GM18870 (cell line): ENCODE measurements around the gene RALB.
"Not testable (repeated sequence)": the region's sequence is repeated elsewhere in the genome, so short reads cannot be mapped to it uniquely, and the experiment has no call there.

Experiments used
- ATAC-seq: cut with Tn5 transposase; IDR thresholded peaks from one replicate; pipeline ENCODE4 v1.9.1; 2021; ENCODE audit warnings: moderate library complexity; ENCODE audit not compliant: unreplicated experiment

Gene RALB

GRCh38 chr2:120241684-120242083 lies 11.0 kb upstream of the RALB start:
- ATAC-seq = no peak

- ATAC-seq = no peak
These were observed 9.4 kb upstream of the RALB start for GRCh38 chr2:120243211-120243610.

GRCh38 chr2:120243875-120244553 lies 8.6 kb upstream of the RALB start:
- ATAC-seq = no peak

GRCh38 chr2:120244656-120245519 lies 7.8 kb upstream of the RALB start:
- ATAC-seq = no peak

GRCh38 chr2:120245520-120246332 lies 6.9 kb upstream of the RALB start:
- no peak for ATAC-seq

GRCh38 chr2:120246546-120247300 lies 5.9 kb upstream of the RALB start:
- ATAC-seq = no peak

GRCh38 chr2:120247851-120248250 lies 4.8 kb upstream of the RALB start:
- no peak for ATAC-seq

GRCh38 chr2:120250640-120251039 lies 2.0 kb upstream of the RALB start:
- ATAC-seq = no peak

GRCh38 chr2:120251078-120251477 lies 1.6 kb upstream of the RALB start:
- ATAC-seq = no peak

- no peak for ATAC-seq
These were observed 800 bp upstream of the RALB start for GRCh38 chr2:120251880-120252224.

- peak; percentile 23 for ATAC-seq
These were observed 600 bp downstream of the RALB start for GRCh38 chr2:120253021-120253882.

- ATAC-seq = no peak
These were observed 1.5 kb downstream of the RALB start for GRCh38 chr2:120254178-120254577.

- ATAC-seq = no peak
These were observed 2.4 kb downstream of the RALB start for GRCh38 chr2:120255071-120255470.

GRCh38 chr2:120255986-120256650 lies 3.5 kb downstream of the RALB start:
- no peak for ATAC-seq

- no peak for ATAC-seq
These were observed 4.0 kb downstream of the RALB start for GRCh38 chr2:120256651-120257000.

- no peak for ATAC-seq
These were observed 4.9 kb downstream of the RALB start for GRCh38 chr2:120257522-120257921.

- no peak for ATAC-seq
These were observed 5.5 kb downstream of the RALB start for GRCh38 chr2:120258196-120258595.

- not testable (repeated sequence) for ATAC-seq
These were observed 7.3 kb downstream of the RALB start for GRCh38 chr2:120259939-120260338.

- no peak for ATAC-seq
These were observed 8.1 kb downstream of the RALB start for GRCh38 chr2:120260736-120261135.
